DND-41 (cell line): ENCODE measurements around the gene TBPL2.

Experiments used
- EZH2 ChIP-seq: IDR thresholded peaks from 3 replicates; pipeline ENCODE4 v1.6.1; 2012; ENCODE audit warnings: borderline replicate concordance, low read depth, mild to moderate bottlenecking, moderate library complexity, low read length, inconsistent platforms; ENCODE audit not compliant: severe bottlenecking
- TF ChIP-seq, protein P1 (sequence below): IDR thresholded peaks from 2 replicates; pipeline ENCODE4 v1.5.1; 2012; ENCODE audit warnings: borderline replicate concordance, low read length, moderate library complexity, mild to moderate bottlenecking; ENCODE audit not compliant: poor library complexity, severe bottlenecking; ENCODE audit errors: extremely low read depth

- TF ChIP-seq, protein P1, sequence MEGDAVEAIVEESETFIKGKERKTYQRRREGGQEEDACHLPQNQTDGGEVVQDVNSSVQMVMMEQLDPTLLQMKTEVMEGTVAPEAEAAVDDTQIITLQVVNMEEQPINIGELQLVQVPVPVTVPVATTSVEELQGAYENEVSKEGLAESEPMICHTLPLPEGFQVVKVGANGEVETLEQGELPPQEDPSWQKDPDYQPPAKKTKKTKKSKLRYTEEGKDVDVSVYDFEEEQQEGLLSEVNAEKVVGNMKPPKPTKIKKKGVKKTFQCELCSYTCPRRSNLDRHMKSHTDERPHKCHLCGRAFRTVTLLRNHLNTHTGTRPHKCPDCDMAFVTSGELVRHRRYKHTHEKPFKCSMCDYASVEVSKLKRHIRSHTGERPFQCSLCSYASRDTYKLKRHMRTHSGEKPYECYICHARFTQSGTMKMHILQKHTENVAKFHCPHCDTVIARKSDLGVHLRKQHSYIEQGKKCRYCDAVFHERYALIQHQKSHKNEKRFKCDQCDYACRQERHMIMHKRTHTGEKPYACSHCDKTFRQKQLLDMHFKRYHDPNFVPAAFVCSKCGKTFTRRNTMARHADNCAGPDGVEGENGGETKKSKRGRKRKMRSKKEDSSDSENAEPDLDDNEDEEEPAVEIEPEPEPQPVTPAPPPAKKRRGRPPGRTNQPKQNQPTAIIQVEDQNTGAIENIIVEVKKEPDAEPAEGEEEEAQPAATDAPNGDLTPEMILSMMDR: no peak
- TF ChIP-seq EZH2: no peak
Observed at GRCh38 chr14:55382483-55382882, 57.9 kb downstream of the TBPL2 start.
